Measurements from ENCODE around the gene CTNND2. TPM values are rescaled to one million over a fixed set of nuclear protein-coding genes. Genes with fewer than 3 reads are reported as not detected.

The CTNND2 gene
- polyA plus RNA-seq, 2 donors = 0.09 TPM; not detected in 1

- no peak overlapping the region for H3K27ac ChIP-seq (ENCODE audit: low read depth in 2 of 2, low read length in 1 of 2)
- H3K36me3 ChIP-seq (ENCODE audit: control insufficient read depth in 2 of 2, insufficient read depth in 2 of 2, low read length in 1 of 2) = no peaks in the 10 kb centered on the region
- H3K4me1 ChIP-seq (ENCODE audit: control insufficient read depth in 2 of 2, insufficient read depth in 2 of 2, low read length in 1 of 2) = no peaks in the 10 kb centered on the region
- H3K4me3 ChIP-seq (ENCODE audit: low read depth in 1 of 2, low read length in 2 of 2) = no peak overlapping the region
- no peaks in the 10 kb centered on the region for H3K27me3 ChIP-seq (ENCODE audit: control insufficient read depth in 1 of 2, insufficient read depth in 2 of 2, low read length in 2 of 2)
- no peaks in the 10 kb centered on the region for H3K9me3 ChIP-seq (ENCODE audit: control insufficient read depth in 2 of 2, insufficient read depth in 1 of 2, low read depth in 1 of 2, low read length in 1 of 2)
- 74 to 86% methylated on average over 1 of the region's 1 CpG for whole genome bisulfite sequencing, 2 donors
These were observed 110.8 kb downstream of the CTNND2 start for GRCh38 chr5:11793396-11793795.

- no peak overlapping the region for H3K4me3 ChIP-seq (ENCODE audit: low read depth in 1 of 2, low read length in 2 of 2)
- no peak overlapping the region for H3K27ac ChIP-seq (ENCODE audit: low read depth in 2 of 2, low read length in 1 of 2)
- H3K27me3 ChIP-seq (ENCODE audit: control insufficient read depth in 1 of 2, insufficient read depth in 2 of 2, low read length in 2 of 2) = no peaks in the 10 kb centered on the region
- no peaks in the 10 kb centered on the region for H3K9me3 ChIP-seq (ENCODE audit: control insufficient read depth in 2 of 2, insufficient read depth in 1 of 2, low read depth in 1 of 2, low read length in 1 of 2)
- no peaks in the 10 kb centered on the region for H3K36me3 ChIP-seq (ENCODE audit: control insufficient read depth in 2 of 2, insufficient read depth in 2 of 2, low read length in 1 of 2)
- no peaks in the 10 kb centered on the region for H3K4me1 ChIP-seq (ENCODE audit: control insufficient read depth in 2 of 2, insufficient read depth in 2 of 2, low read length in 1 of 2)
- 32 to 35% methylated on average over 3 of the region's 3 CpGs for WGBS, 2 donors
These were observed 111.6 kb downstream of the CTNND2 start for GRCh38 chr5:11792621-11793020.

GRCh38 chr5:11791792-11792191 lies 112.5 kb downstream of the CTNND2 start:
- H3K4me1 ChIP-seq (ENCODE audit: control insufficient read depth in 2 of 2, insufficient read depth in 2 of 2, low read length in 1 of 2) = no peaks in the 10 kb centered on the region
- H3K36me3 ChIP-seq (ENCODE audit: control insufficient read depth in 2 of 2, insufficient read depth in 2 of 2, low read length in 1 of 2) = no peaks in the 10 kb centered on the region
- H3K27ac ChIP-seq (ENCODE audit: low read depth in 2 of 2, low read length in 1 of 2) = no peak overlapping the region
- H3K9me3 ChIP-seq (ENCODE audit: control insufficient read depth in 2 of 2, insufficient read depth in 1 of 2, low read depth in 1 of 2, low read length in 1 of 2) = no peaks in the 10 kb centered on the region
- H3K4me3 ChIP-seq (ENCODE audit: low read depth in 1 of 2, low read length in 2 of 2) = no peak overlapping the region
- H3K27me3 ChIP-seq (ENCODE audit: control insufficient read depth in 1 of 2, insufficient read depth in 2 of 2, low read length in 2 of 2) = no peaks in the 10 kb centered on the region
- WGBS, 2 donors = 50 to 83% methylated on average over 1 of the region's 1 CpG

DNA sequence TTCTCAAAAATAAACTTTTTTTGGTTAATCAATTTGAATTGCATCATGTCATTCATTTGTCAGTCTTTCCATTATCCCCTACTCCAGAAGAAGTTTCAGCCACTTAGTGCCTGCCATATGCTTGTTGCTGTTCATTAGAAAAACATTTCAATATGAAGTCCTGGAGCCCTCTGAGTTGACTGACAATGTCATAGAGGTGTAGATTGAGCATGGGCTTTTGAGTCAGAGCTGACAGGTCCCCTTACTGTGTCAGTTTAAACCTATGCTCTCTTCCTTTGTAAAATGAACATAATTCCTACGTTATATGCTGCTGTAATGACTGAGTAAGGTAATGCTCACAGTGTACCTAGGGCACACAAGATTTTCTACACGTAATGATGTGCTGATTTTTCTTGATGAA lies 114.0 kb downstream of the CTNND2 start:
- no peaks in the 10 kb centered on the region for H3K36me3 ChIP-seq (ENCODE audit: control insufficient read depth in 2 of 2, insufficient read depth in 2 of 2, low read length in 1 of 2)
- no peaks in the 10 kb centered on the region for H3K4me1 ChIP-seq (ENCODE audit: control insufficient read depth in 2 of 2, insufficient read depth in 2 of 2, low read length in 1 of 2)
- no peak overlapping the region for H3K27ac ChIP-seq (ENCODE audit: low read depth in 2 of 2, low read length in 1 of 2)
- H3K27me3 ChIP-seq (ENCODE audit: control insufficient read depth in 1 of 2, insufficient read depth in 2 of 2, low read length in 2 of 2) = no peaks in the 10 kb centered on the region
- H3K4me3 ChIP-seq (ENCODE audit: low read depth in 1 of 2, low read length in 2 of 2) = no peak overlapping the region
- H3K9me3 ChIP-seq (ENCODE audit: control insufficient read depth in 2 of 2, insufficient read depth in 1 of 2, low read depth in 1 of 2, low read length in 1 of 2) = no peaks in the 10 kb centered on the region
- 39 to 43% methylated on average over 2 of the region's 2 CpGs for WGBS, 2 donors

DNA sequence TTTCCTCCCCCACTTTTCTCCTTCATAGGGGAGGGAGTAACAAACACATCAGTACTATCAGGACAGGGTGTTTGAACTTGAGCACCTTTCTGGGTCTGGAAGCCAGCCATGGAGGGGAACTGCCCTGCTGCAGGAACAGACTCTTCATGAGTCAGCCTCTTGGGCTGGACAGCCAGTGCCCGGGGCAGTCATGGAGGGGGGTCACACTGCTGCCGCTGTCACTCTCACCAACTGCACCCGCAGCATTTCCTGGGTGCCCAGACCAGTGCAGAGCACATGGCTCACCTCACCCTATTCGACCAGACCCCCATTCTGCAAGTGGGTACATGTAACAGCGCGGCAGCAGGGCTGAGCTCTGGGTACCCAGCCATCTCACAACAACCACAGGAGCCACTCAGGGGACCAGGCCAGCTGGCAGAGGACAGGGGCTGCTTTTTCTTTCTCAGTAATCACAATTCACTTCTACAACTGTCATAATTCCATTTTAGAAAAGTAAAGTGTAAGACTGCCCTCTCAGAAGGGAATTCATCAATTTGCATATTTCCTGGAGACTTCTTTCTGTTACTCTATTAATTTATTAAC lies 118.4 kb downstream of the CTNND2 start:
- no peaks in the 10 kb centered on the region for H3K27me3 ChIP-seq (ENCODE audit: control insufficient read depth in 1 of 2, insufficient read depth in 2 of 2, low read length in 2 of 2)
- 73 to 83% methylated on average over 6 of the region's 6 CpGs for WGBS, 2 donors
- no peaks in the 10 kb centered on the region for H3K36me3 ChIP-seq (ENCODE audit: control insufficient read depth in 2 of 2, insufficient read depth in 2 of 2, low read length in 1 of 2)
- H3K4me1 ChIP-seq (ENCODE audit: control insufficient read depth in 2 of 2, insufficient read depth in 2 of 2, low read length in 1 of 2) = no peaks in the 10 kb centered on the region
- H3K9me3 ChIP-seq (ENCODE audit: control insufficient read depth in 2 of 2, insufficient read depth in 1 of 2, low read depth in 1 of 2, low read length in 1 of 2) = peaks cover 0 to 2% of the 10 kb centered on the region in 2 donors
- no peak overlapping the region for H3K4me3 ChIP-seq (ENCODE audit: low read depth in 1 of 2, low read length in 2 of 2)
- no peak overlapping the region for H3K27ac ChIP-seq (ENCODE audit: low read depth in 2 of 2, low read length in 1 of 2)

GRCh38 chr5:11780641-11781345 lies 123.5 kb downstream of the CTNND2 start:
- H3K9me3 ChIP-seq (ENCODE audit: control insufficient read depth in 2 of 2, insufficient read depth in 1 of 2, low read depth in 1 of 2, low read length in 1 of 2) = peaks cover 0 to 2% of the 10 kb centered on the region in 2 donors
- no peaks in the 10 kb centered on the region for H3K27me3 ChIP-seq (ENCODE audit: control insufficient read depth in 1 of 2, insufficient read depth in 2 of 2, low read length in 2 of 2)
- no peak overlapping the region for H3K4me3 ChIP-seq (ENCODE audit: low read depth in 1 of 2, low read length in 2 of 2)
- no peaks in the 10 kb centered on the region for H3K4me1 ChIP-seq (ENCODE audit: control insufficient read depth in 2 of 2, insufficient read depth in 2 of 2, low read length in 1 of 2)
- WGBS, 2 donors = 71 to 77% methylated on average over 4 of the region's 4 CpGs
- no peaks in the 10 kb centered on the region for H3K36me3 ChIP-seq (ENCODE audit: control insufficient read depth in 2 of 2, insufficient read depth in 2 of 2, low read length in 1 of 2)
- no peak overlapping the region for H3K27ac ChIP-seq (ENCODE audit: low read depth in 2 of 2, low read length in 1 of 2)

- no peaks in the 10 kb centered on the region for H3K9me3 ChIP-seq (ENCODE audit: control insufficient read depth in 2 of 2, insufficient read depth in 1 of 2, low read depth in 1 of 2, low read length in 1 of 2)
- no peaks in the 10 kb centered on the region for H3K4me1 ChIP-seq (ENCODE audit: control insufficient read depth in 2 of 2, insufficient read depth in 2 of 2, low read length in 1 of 2)
- no peak overlapping the region for H3K4me3 ChIP-seq (ENCODE audit: low read depth in 1 of 2, low read length in 2 of 2)
- WGBS, 2 donors = 21 to 32% methylated on average over 2 of the region's 2 CpGs
- H3K27me3 ChIP-seq (ENCODE audit: control insufficient read depth in 1 of 2, insufficient read depth in 2 of 2, low read length in 2 of 2) = no peaks in the 10 kb centered on the region
- no peaks in the 10 kb centered on the region for H3K36me3 ChIP-seq (ENCODE audit: control insufficient read depth in 2 of 2, insufficient read depth in 2 of 2, low read length in 1 of 2)
- no peak overlapping the region for H3K27ac ChIP-seq (ENCODE audit: low read depth in 2 of 2, low read length in 1 of 2)
These were observed 127.2 kb downstream of the CTNND2 start for GRCh38 chr5:11777096-11777495.

DNA sequence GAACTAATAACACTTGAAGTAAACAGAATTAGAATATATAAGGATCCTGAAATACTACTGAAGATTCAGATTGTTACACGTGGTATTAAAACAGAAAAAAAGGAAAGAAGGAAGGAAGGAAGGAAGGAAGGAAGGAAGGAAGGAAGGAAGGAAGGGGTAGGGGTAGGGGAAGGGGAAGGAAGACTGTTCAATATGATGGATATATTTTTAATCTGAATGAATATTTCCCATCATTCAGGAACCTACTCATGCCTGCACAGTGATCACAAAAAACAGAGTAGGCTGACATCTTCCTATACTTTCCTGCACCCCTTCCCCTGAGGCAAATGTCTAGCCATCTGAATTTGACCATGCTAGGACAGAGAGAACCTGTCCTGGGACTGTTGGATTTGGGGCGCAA lies 133.9 kb downstream of the CTNND2 start:
- Histone ChIP-seq H3K4me3 (ENCODE audit: low read depth in 1 of 2, low read length in 2 of 2) (no peak overlapping the region), H3K27me3 (ENCODE audit: control insufficient read depth in 1 of 2, insufficient read depth in 2 of 2, low read length in 2 of 2) (no peaks in the 10 kb centered on the region), H3K27ac (ENCODE audit: low read depth in 2 of 2, low read length in 1 of 2) (no peak overlapping the region), H3K9me3 (ENCODE audit: control insufficient read depth in 2 of 2, insufficient read depth in 1 of 2, low read depth in 1 of 2, low read length in 1 of 2) (no peaks in the 10 kb centered on the region), H3K4me1 (ENCODE audit: control insufficient read depth in 2 of 2, insufficient read depth in 2 of 2, low read length in 1 of 2) (no peaks in the 10 kb centered on the region), H3K36me3 (ENCODE audit: control insufficient read depth in 2 of 2, insufficient read depth in 2 of 2, low read length in 1 of 2) (no peaks in the 10 kb centered on the region)
- WGBS, 2 donors = 66 to 74% methylated on average over 2 of the region's 2 CpGs

DNA sequence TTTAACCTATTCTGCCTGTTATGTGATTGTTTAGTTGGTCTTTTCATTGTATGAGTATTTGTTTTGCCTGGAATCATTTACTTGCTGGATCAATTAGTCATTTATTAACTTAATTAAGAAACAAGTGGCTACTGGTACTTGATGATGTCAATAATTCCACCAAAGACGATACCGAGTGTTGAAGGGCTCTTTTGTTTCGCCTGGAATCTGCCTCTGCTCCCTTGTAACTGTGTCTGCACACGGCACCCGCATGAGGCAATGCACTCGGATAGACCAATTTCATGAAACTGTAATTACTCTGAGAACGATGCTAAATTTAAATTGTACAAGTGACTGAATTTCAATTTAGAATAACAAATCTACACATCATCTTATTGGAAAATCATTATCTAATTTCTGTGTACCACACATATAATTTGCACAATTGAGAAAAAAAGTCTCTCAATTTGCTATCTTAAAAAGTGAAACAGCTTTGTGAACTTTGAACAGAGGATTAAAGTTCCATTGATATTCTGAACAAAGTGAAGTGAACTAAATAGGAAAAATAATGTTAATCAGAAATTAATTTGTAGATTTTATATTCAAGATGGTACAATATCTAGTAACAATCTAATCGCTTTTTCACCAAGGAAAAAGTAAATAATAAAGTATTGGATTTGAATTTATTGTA lies 143.2 kb downstream of the CTNND2 start:
- Histone ChIP-seq H3K36me3 (ENCODE audit: control insufficient read depth in 2 of 2, insufficient read depth in 2 of 2, low read length in 1 of 2) (no peaks in the 10 kb centered on the region), H3K9me3 (ENCODE audit: control insufficient read depth in 2 of 2, insufficient read depth in 1 of 2, low read depth in 1 of 2, low read length in 1 of 2) (no peaks in the 10 kb centered on the region), H3K27me3 (ENCODE audit: control insufficient read depth in 1 of 2, insufficient read depth in 2 of 2, low read length in 2 of 2) (no peaks in the 10 kb centered on the region), H3K27ac (ENCODE audit: low read depth in 2 of 2, low read length in 1 of 2) (no peak overlapping the region), H3K4me3 (ENCODE audit: low read depth in 1 of 2, low read length in 2 of 2) (no peak overlapping the region), H3K4me1 (ENCODE audit: control insufficient read depth in 2 of 2, insufficient read depth in 2 of 2, low read length in 1 of 2) (no peaks in the 10 kb centered on the region)
- WGBS, 2 donors = 78 to 88% methylated on average over 8 of the region's 8 CpGs
